ENCODE measurements around the gene HERC3.

DNA sequence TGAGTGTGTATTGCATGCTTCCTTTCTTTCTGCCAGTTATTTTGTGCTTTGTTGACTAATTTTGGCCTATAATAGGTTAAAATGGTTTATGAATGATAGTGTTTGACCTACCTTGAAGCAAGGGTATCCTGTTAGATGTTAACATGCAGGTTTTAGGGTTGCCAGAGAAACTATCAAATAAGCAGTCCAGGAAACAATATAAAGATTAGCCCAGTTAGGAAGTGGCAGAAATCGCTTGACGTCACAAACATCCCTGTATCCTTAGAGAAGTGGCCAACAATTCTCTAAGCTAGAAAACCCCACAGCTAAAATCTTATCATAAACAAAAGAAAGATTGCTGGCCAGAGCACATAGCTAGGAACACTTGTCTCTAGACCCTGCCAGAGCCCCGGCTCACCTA, 101.5 kb downstream of the HERC3 start:
- TF ChIP-seq, protein P1, sequence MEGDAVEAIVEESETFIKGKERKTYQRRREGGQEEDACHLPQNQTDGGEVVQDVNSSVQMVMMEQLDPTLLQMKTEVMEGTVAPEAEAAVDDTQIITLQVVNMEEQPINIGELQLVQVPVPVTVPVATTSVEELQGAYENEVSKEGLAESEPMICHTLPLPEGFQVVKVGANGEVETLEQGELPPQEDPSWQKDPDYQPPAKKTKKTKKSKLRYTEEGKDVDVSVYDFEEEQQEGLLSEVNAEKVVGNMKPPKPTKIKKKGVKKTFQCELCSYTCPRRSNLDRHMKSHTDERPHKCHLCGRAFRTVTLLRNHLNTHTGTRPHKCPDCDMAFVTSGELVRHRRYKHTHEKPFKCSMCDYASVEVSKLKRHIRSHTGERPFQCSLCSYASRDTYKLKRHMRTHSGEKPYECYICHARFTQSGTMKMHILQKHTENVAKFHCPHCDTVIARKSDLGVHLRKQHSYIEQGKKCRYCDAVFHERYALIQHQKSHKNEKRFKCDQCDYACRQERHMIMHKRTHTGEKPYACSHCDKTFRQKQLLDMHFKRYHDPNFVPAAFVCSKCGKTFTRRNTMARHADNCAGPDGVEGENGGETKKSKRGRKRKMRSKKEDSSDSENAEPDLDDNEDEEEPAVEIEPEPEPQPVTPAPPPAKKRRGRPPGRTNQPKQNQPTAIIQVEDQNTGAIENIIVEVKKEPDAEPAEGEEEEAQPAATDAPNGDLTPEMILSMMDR (IDR thresholded peaks at IDR 0.05), result no peak
- TF ChIP-seq POLR2A (IDR thresholded peaks at IDR 0.05), result no peak
- TF ChIP-seq POLR2AphosphoS5 (IDR thresholded peaks at IDR 0.05), result no peak
- no peak for TF ChIP-seq EP300 (IDR thresholded peaks at IDR 0.05)
